GM18499 (cell line): ENCODE measurements around the gene PIR.

Experiments
- ATAC-seq: cut with Tn5 transposase; IDR thresholded peaks from one replicate; pipeline ENCODE4 v1.9.1; 2021; ENCODE audit warnings: moderate number of reproducible peaks; ENCODE audit not compliant: insufficient read depth, unreplicated experiment

PIR gene

DNA sequence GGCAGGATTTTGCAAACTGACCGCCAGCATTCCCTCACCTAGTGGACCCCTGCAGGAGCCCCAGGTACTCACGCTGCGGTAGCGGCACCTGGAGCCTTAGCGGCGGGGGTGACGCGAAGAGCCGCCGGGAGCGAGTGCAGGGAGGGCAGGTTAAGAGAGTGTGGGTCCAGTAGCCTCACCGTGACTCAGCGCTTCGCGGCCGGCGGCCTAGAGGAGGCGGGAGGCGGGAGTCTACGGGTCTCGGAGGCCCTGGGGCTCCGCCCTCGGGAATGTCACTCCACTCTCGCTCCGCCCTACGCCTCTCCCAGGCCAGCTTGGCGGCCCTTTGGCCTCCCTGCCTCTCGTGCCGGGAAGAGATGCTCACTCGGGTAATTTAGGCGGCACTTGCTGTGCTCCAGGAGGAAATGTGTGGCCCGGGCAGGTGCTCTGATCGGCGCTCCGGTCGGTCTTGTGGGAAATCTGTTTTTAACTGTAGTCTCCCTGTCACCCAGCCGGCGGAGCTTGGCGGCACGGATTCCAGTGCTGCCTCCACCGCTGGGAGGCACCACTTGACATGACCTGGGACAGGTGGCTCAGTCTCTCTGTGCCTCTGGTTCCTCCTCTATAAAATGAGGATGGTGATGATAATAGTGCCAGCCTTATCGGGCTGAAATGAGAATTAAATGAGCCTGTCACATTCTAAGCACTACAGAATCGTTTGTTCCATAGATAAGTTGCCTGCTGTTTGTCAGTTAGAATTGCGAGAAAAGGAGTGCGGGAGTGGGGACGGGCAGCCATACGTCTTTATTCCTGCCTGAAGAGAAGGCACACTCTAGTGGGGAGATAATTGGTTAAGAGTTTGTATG, at the start of gene PIR:
PIR (minus strand) TSS at position 216 of the 845 bp plus-strand sequence. CDS start 2,076 bp downstream, outside the sequence.
- peak; percentile 90 for ATAC-seq

DNA sequence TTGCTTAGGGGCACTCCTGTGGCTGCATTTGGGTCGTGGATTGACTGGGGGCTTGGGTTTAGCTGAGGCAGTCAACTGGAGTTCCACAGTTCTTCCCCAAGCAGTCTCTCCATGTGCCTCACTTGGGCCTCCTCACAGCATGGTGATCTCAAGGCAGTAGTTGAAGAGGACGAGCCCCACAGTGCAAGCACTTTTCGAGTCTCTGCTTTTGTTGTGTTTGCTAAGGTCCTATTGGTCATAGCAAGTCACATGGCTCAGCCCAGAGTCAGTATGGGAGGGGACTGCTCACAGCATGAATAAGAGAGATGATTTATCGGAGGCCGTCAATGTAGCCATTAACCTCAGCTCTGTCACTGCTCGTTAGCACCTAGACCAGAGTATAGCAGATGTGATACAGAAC, 37.2 kb upstream of the PIR start:
- ATAC-seq = no peak

DNA sequence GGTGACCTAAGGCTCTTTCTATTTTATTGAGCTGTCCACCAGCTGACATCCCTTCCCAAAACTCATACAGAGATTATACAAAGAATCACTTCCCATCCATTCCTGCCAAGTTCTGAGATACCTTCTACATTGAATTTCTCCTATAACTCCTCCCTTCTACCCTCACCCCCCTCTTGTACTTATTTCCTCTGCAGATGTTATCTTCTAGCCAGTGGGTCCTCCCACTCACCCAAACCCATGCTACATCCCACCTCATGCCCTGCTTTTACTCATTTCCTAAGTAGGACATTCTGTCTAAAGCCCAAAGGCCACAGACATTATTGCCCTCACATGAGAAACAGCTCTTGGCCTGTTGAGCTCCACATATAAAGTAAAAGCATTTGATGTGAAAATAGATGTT, 36.0 kb upstream of the PIR start:
- ATAC-seq = no peak

DNA sequence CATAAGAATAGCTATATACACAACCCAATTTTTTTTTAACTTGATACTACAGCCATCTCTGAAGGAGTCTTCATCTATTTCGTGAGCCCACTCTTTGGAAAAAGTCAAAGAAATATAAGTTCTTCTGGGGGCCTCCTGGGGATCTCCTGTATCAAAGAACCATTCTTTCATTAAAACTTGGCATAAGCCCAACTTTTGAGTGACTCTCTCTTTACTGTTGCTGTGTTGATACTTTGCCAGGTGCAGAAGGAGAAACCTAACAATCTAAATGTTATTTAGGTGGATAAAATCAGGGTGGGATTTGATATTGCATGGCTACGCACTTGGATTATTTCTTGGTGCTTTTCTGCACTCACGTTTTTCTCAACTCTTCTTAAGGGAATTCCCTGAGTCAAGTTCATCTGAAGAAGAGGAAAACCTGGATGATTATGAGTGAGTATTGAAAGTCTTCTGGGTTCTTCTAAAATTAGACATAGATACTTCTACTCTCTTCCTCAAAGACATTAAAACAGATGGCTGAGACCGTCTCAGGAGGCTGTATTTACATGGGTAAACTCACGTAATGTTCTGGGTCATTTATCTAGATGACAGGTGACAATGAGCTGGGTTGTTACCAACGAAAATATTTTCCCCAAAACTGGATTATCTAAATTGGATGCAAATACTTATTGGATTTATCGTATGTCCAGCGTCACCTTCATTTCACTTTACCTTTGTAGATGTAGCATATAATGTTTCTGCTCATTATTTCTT, 32.7 kb upstream of the PIR start:
- no peak for ATAC-seq

DNA sequence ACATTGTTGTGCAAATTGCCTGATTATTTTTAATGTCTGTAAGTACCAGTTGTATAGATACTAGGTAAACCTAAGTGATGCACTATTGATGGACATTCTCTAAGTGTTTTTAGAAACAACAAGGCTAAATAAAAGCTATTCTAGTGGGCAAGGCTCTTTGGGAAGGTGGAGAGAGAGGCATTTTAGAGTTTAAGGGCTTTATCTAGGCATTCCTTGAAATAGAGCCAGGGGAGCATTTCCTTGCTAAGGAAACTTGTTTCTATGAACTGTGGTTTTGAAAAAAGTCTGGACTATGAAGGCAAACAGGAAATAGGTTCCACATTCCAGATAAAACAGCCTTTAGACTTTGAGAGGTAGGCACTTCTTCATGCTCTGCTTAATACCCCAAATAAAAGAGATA, 31.3 kb upstream of the PIR start:
- ATAC-seq = no peak

DNA sequence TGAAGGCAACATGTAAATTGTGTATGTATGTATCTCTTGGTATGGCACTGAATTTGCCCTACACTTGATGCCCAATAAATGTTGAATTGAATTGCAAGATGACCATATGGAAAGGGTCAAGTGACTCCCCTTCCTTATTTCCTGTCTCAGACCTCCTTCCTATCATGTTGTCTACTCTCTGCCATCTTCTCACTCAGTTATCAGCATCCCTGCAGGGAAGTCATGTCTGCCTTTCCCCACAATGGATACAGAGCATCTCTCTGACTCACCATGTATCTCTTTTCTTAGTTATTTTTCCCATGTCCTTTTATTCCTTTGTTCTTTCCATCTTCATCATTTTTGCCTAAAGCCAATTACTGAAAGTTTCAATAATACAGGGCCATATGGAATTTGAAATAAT, 30.0 kb upstream of the PIR start:
- no peak for ATAC-seq

DNA sequence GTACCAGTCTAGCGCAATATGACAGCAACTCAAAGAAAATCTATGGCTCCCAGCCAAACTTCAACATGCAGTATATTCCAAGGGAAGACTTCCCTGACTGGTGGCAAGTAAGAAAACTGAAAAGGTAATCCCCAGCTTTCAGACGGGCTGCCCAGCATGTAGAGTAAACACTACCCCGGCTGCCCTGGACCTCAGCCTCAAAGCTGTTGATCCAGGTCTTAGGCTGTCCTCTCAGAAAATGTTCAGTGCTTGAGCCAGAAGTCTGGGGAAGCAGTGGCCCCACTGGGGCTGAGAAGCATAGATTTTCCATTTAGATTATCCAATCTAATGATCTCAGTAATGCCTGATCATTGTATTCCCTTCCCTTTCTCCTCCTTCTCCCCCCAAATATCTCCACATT, 29.3 kb upstream of the PIR start:
- no peak for ATAC-seq

DNA sequence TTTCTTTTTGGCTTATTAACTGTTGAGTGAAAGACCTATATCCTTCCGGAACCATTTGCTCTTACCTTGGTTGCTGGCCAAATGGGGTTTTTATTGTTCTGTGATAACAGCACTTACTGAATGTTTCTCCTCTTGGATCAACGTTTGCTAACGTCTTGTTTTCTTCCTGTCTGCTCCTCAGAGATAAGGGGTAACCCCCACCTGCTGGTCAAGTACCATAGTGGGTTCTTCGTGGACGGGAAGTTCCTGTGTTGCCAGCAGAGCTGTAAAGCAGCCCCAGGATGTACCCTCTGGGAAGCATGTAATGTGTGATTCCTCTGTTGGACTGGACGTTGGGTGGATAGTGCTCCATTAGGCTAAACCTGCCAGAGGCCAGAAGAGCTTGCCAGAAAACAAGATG, 22.8 kb upstream of the PIR start:
- no peak for ATAC-seq

DNA sequence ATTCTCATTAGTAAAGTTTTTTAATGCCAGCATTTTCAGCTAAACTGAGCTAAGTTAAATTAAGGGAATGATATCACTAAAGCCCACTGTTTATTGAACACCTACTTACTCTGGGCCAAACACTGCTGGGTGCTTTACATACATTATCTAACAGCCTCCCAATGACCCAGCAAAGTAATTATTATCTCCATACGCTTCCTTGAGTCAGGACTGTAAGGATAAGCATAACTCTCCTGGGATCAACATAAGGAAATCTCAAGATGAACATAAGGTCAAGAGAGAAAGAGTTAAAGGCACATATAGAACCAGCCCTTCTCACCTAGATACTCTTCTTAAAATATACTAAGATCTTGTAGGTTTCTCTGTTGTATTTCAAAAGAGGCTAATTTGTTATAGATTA, 21.1 kb upstream of the PIR start:
- ATAC-seq = no peak

DNA sequence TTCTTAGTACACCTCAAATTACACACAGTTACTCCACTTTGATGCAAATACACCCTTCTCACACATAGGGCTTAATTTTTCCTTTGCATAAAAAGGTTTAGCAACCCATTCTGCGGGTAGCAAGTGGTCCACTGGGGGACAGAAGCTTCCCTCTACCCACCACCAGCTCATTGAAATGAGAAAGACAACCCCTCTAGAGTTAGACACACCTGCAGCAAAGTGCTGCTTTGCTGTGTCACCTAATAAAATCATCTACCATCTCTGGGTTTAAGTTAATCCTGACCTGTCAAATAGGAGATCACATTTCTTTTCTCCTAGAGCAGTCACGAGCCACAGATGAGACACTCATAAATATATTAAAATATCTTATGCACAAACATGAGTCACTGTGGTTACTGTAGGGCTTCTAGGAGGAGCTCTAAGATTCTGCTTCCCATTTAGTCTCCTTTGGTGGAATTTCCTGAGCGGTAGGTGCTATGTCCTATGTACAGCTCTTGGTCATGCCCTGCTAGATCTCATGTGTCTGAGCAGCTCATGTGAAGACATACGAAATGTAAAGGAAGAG, 19.4 kb upstream of the PIR start:
- ATAC-seq = no peak

DNA sequence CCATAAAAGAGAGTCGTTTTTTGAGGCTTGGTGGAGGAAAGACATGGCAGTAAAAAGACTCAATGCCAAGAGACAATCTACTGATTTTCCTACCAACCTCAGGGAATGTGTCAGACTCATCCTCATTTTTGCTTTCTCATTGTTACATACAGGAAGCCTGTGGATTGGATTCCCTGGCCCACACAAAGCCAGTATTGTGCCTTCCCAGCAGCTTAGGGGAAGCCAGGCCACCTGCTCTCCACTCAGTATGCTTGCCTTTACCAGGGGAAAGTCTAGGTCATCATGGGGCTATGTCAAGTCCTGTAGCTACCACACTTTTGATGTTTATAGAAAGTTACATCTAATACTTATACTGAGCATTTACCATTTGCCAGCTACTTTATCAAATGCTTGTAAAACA, 18.4 kb upstream of the PIR start:
- no peak for ATAC-seq

DNA sequence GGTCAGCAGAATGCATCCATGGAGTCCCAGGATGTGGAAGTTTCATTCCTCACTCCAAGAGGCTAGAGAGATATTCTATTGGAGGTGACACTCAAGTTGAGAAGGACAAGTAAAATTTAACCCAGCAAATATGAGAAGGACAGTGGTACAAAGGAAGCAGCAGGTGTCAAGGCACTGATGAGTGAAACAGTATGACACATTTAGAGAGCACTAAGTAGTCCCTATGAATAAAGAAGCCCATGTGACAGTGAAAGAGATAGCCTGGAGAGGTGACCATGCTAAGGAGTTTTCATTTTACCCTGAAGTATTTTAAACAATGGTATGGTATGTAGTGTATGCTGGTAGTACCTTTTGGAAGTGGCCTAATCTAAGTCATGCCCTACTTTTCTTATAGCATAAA, 16.7 kb upstream of the PIR start:
- no peak for ATAC-seq

DNA sequence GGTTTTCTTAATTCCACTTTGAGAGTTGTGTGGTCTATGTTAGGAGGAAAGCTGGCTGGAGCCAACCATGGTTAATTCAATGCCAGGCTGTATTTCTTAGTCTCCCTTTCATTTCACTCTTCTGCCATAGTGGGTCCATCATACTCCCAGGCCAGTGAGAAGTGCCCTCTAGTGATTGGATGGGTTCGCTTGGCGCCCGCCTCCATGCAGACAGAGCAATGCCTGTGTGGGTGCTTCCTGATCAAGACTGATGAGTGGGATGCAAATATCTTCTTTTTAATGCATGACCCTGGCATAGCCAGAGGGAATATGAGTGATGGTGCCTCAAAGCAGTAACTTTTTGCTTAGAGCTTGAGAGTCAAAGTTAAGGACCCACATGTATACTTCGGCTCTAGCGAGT, 13.9 kb upstream of the PIR start:
- no peak for ATAC-seq

DNA sequence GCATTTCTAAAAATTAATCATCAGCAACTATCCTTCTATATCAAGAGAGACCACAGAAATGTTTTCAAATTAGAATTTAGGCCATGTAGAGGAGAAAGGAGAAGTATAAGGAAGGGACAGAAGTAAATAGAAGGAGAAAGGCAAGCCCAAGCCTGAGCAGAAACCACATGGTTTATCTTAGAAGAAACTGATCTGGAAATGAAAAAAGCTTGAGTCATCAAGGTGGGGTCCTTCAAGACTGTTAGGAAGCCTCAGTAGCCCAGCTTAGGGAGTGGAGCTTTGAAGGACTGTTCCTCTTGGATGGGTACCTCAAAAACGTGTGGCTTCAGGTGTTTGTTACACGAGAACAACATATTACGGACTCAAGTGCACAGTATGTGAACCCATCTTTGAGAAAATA, 12.0 kb upstream of the PIR start:
- ATAC-seq = no peak

DNA sequence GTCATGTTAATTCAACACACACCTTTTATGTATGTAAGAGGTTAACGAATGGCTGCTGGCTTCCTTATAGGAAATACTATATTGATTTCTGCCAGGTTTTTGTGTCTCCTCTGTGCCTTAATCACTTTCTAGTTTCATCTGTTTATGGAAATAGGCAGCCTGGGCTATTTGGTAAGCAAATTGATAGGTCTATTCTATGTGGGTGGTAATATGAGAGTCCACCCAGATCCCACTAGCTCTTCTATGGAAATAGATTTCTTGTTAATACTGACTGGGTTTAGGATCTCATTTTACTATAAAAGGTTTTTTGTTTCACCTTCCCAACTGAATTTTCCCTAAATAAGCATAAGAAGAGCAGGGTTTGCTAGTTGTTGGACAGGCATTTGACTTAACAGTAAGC, 11.5 kb upstream of the PIR start:
- ATAC-seq = no peak

DNA sequence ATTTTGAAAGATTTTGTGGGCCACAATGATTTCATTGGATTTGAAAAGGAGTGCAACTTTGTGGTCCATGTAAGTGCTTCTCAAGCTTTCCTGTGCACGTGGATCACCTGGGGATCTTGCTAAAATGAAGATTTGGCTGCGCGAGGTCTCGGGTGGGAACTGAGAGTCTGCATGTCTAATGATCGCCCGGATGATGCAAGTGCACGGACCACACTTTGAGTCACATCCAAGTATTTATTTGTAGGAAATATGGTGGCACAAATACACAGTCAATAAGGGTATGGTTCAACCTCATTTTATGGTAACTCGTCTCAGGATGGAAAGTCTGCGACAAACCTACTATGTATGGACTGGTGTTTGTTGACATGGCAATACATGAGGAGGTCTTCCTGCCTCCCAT, 8.4 kb upstream of the PIR start:
- no peak for ATAC-seq

DNA sequence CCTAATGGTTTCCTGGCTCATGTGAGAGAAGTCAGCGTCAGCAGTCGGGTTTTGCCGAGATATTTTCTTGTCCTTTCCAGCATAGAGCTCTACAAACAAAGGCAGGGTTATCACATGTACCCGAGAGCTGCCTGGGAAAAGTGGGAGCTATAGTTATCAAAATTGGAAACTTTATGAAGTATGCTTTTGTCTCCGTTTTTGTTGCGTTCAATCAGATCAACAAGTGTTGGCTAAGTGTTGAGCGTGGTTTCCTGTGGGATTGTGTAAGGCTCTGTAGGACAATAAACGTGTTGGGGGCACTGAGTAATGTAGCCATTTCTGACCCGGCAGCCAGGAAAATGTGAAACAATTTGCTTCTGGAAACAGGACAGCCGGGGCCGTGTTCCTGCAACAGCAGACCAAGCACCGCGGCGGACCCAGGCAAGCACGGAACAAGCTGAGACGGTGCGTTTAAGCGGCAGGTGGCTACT, 7.4 kb upstream of the PIR start, which contains the start of gene BMX:
BMX (plus strand) TSS at position 311 of the 470 bp plus-strand sequence. CDS start 7,547 bp downstream, outside the sequence.
- ATAC-seq = no peak

DNA sequence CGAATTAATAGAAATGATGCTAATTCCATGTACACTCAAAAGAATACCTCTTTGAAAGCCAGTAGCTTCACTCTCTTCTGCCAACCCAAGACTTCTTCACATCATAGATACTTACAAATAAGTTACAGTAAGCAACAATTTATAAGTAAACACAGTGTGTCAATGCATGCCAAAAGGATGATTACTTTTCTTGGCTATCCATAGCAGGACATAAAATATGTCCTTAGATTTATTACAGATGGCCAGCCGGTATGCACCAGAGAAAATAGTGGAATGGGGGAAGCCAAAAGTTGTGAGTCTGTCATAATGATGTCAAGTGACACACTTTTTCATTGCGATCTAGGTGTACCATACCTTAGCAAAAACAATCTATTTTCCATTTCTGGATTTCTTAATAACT, 6.8 kb upstream of the PIR start:
- no peak for ATAC-seq

DNA sequence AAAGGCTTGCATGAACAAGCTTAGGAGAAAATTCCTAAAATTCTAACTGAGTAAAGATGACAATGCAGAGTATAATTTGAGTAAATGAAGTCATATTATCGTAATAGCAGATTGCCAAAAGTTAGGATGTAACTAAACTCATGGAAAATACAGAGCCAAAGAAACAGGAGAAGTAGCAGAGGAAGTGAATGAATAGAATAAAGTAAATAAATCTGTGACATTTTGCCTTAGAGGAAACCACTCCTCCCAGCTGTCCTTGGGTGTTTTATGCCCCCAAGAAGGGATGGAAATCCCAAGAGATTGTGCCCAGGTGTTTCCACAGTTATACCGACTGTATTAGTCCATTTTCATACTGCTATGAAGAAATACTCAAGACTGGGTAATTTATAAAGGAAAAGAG, 5.6 kb upstream of the PIR start:
- no peak for ATAC-seq

DNA sequence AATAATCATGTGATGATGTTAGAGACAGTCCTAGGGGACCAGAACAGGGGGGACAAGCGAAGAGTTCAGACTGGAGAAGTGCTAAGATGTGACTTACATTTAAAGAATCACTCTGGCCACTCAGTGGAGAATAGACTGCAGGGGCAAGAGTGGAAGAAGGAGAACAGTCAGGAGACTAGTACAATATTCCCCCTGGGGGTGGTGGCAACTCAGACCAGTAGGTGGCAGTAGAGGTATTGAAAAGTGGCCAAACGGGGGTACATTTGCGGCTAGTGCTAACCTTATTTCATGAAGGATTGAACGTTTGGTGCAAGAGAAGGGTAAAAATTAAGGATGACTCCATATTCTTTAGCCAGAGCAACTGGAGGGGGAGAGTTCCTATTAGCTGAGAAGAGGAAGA, 4.7 kb upstream of the PIR start:
- ATAC-seq = no peak

DNA sequence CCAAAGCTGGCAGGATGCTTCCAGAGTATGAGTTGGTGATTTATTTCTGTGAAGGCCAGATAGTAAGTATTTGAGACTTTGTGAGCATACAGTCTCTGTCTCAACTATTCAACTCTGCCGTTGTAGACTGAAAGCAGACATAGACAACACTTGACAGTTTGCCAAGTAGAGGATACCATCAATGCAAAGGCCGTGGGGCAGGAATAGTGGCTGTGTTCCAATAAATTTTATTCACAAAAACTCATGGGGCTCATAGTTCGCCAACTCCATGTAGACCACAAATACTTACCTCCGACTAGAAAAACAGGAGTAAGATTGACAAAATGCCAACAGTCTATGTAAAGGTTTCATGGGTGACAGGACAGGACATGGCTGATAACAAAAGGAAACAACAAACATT, 3.7 kb upstream of the PIR start:
- ATAC-seq = no peak
